GM23338 (cell line): ENCODE data around the gene COL4A3.

ENCODE experiments used
- CREB1 ChIP-seq: fragments of 250-450 bp; sonication (Bioruptor Pico); IDR thresholded peaks from 2 replicates; pipeline ENCODE4 v1.5.0; 2020; ENCODE audit warnings: low read depth, mild to moderate bottlenecking, moderate library complexity
- EZH2 ChIP-seq: fragments of 200-600 bp; sonication (generic); IDR thresholded peaks from one replicate; pipeline ENCODE4 v1.8.0; 2017; ENCODE audit warnings: antibody characterized with exemption, mild to moderate bottlenecking, low read depth; ENCODE audit not compliant: unreplicated experiment
- EZH2phosphoT487 ChIP-seq: fragments of 200-600 bp; sonication (generic); IDR thresholded peaks from one replicate; pipeline ENCODE4 v1.8.1; 2018; ENCODE audit warnings: antibody characterized with exemption; ENCODE audit not compliant: unreplicated experiment
- JUNB ChIP-seq: IDR thresholded peaks from one replicate; pipeline ENCODE4 v1.6.1; 2016; ENCODE audit warnings: antibody characterized with exemption; ENCODE audit not compliant: unreplicated experiment
- NANOG ChIP-seq: IDR thresholded peaks from 2 replicates; pipeline ENCODE4 v1.6.1; 2016; ENCODE audit warnings: antibody characterized with exemption, borderline replicate concordance
- POLR2AphosphoS5 ChIP-seq: IDR thresholded peaks from 2 replicates; pipeline ENCODE4 v1.6.1; 2016; ENCODE audit warnings: antibody characterized with exemption, low read depth
- STAT1 ChIP-seq: IDR thresholded peaks from one replicate; pipeline ENCODE4 v1.6.1; 2016; ENCODE audit warnings: antibody characterized with exemption; ENCODE audit not compliant: unreplicated experiment
- TF ChIP-seq, protein P1 (sequence below), 2 experiments: fragments of 200-600 bp in 1 of 2; sonication (generic) in 1 of 2; conservative IDR thresholded peaks; 2 replicates each; pipeline versions ENCODE4 v1.5.1 to v1.6.1; 2016 to 2017; ENCODE audit warnings: antibody characterized with exemption in 2 of 2, low read depth in 2 of 2, mild to moderate bottlenecking in 2 of 2, moderate library complexity in 1 of 2
- TF ChIP-seq, protein P2 (sequence below): IDR thresholded peaks from one replicate; pipeline ENCODE4 v1.6.1; 2018; ENCODE audit warnings: antibody characterized with exemption; ENCODE audit not compliant: unreplicated experiment

DNA sequence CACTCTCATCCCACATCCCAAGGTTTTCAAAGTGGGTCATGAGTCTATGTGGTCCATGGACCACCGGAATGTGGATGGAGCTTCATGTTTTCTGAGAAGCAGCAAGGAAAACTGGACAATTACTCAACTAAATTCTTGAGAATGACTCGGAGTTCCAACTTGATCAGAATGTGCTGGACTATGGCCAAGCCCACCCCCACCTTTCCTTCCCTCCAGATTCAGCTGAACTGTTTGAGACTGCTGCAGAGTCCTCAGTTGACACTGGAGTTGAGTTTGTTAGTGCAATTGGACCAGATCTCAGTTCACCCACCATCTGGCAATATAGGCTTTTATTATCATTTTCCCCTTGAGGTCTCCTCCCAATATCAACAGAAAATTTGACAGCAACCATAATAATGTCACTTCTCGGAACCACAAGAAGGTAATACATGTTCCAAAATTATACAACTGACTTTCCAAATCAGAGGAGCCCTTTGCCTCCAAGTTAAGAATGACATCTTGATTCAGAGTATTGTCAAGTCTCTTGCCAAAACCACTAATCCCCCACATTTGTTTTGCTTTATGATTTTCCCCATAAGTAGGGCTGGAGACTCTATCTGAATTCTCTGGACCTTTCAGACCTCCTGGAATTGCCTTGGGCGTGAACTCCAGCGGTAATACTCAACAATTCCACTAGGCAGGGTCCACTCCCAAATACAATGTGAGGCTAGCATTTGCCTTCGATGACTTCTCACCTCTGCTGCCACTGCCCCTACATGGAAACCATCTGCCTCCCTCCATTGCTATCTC is 9.2 kb upstream of the COL4A3 start:
- TF ChIP-seq, protein P1, sequence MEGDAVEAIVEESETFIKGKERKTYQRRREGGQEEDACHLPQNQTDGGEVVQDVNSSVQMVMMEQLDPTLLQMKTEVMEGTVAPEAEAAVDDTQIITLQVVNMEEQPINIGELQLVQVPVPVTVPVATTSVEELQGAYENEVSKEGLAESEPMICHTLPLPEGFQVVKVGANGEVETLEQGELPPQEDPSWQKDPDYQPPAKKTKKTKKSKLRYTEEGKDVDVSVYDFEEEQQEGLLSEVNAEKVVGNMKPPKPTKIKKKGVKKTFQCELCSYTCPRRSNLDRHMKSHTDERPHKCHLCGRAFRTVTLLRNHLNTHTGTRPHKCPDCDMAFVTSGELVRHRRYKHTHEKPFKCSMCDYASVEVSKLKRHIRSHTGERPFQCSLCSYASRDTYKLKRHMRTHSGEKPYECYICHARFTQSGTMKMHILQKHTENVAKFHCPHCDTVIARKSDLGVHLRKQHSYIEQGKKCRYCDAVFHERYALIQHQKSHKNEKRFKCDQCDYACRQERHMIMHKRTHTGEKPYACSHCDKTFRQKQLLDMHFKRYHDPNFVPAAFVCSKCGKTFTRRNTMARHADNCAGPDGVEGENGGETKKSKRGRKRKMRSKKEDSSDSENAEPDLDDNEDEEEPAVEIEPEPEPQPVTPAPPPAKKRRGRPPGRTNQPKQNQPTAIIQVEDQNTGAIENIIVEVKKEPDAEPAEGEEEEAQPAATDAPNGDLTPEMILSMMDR (conservative IDR thresholded peaks at IDR 0.05; ENCODE audit: low read depth in 2 of 2), result peak; percentile 1 to 22; a peak in 1 of 4 replicates
- TF ChIP-seq JUNB (no peak), NANOG (no peak), EZH2 (no peak), EZH2phosphoT487 (no peak), POLR2AphosphoS5 (no peak), STAT1 (no peak), CREB1 (no peak)
- TF ChIP-seq, protein P2, sequence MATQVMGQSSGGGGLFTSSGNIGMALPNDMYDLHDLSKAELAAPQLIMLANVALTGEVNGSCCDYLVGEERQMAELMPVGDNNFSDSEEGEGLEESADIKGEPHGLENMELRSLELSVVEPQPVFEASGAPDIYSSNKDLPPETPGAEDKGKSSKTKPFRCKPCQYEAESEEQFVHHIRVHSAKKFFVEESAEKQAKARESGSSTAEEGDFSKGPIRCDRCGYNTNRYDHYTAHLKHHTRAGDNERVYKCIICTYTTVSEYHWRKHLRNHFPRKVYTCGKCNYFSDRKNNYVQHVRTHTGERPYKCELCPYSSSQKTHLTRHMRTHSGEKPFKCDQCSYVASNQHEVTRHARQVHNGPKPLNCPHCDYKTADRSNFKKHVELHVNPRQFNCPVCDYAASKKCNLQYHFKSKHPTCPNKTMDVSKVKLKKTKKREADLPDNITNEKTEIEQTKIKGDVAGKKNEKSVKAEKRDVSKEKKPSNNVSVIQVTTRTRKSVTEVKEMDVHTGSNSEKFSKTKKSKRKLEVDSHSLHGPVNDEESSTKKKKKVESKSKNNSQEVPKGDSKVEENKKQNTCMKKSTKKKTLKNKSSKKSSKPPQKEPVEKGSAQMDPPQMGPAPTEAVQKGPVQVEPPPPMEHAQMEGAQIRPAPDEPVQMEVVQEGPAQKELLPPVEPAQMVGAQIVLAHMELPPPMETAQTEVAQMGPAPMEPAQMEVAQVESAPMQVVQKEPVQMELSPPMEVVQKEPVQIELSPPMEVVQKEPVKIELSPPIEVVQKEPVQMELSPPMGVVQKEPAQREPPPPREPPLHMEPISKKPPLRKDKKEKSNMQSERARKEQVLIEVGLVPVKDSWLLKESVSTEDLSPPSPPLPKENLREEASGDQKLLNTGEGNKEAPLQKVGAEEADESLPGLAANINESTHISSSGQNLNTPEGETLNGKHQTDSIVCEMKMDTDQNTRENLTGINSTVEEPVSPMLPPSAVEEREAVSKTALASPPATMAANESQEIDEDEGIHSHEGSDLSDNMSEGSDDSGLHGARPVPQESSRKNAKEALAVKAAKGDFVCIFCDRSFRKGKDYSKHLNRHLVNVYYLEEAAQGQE, result no peak
